ENCODE results near the gene FLOT1. TPM values are rescaled to one million over a fixed set of nuclear protein-coding genes. Genes with fewer than 3 reads are reported as not detected.

The FLOT1 gene
- total and polyA plus RNA-seq, 9 of the 15 experiments (the other 6 are each of a cell fraction or from before 2014, with no cell fraction given) = 11.7 to 149 (median 118) TPM

DNA sequence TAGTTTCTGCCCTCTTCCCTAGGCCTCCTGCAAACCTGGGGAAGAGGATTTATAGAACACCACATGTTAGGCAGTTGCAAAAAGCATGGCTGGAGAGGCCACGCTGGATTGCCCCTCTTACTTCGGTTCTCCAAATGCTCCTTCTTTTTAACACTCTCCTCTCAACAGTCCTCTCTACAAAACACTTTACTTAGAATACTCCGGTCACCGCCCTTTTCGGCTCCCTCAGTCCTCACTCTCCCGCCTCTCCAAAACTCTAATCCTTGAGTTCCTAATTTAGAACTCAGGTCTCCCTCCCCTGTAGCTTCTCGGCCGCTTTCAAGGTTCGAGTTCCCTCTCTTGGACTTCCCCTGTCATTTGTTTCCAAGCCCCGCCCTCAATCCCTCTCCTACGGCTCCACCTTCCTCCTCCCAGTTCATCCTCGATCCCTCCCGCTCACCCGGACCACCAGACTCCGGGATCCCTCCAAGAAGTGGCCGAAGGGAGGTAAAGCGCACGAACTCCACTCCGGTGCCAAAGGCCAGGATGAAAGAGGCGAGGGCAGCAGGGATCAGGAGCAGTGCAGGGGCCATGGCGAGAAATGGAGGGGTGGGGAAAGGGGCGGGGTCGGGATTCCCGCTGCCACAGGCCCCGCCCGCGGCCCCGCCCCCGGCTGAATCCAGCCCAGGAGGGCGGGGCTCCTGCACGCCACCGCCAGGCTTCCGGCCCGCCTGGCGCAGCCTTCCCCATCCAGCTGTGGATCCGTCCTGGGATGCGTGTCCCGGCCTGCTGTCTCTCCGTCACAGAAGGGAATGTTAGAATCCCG, 51.9 kb downstream of the FLOT1 start, which contains the start of gene NRM (continued):
- TF ChIP-seq, protein P1, sequence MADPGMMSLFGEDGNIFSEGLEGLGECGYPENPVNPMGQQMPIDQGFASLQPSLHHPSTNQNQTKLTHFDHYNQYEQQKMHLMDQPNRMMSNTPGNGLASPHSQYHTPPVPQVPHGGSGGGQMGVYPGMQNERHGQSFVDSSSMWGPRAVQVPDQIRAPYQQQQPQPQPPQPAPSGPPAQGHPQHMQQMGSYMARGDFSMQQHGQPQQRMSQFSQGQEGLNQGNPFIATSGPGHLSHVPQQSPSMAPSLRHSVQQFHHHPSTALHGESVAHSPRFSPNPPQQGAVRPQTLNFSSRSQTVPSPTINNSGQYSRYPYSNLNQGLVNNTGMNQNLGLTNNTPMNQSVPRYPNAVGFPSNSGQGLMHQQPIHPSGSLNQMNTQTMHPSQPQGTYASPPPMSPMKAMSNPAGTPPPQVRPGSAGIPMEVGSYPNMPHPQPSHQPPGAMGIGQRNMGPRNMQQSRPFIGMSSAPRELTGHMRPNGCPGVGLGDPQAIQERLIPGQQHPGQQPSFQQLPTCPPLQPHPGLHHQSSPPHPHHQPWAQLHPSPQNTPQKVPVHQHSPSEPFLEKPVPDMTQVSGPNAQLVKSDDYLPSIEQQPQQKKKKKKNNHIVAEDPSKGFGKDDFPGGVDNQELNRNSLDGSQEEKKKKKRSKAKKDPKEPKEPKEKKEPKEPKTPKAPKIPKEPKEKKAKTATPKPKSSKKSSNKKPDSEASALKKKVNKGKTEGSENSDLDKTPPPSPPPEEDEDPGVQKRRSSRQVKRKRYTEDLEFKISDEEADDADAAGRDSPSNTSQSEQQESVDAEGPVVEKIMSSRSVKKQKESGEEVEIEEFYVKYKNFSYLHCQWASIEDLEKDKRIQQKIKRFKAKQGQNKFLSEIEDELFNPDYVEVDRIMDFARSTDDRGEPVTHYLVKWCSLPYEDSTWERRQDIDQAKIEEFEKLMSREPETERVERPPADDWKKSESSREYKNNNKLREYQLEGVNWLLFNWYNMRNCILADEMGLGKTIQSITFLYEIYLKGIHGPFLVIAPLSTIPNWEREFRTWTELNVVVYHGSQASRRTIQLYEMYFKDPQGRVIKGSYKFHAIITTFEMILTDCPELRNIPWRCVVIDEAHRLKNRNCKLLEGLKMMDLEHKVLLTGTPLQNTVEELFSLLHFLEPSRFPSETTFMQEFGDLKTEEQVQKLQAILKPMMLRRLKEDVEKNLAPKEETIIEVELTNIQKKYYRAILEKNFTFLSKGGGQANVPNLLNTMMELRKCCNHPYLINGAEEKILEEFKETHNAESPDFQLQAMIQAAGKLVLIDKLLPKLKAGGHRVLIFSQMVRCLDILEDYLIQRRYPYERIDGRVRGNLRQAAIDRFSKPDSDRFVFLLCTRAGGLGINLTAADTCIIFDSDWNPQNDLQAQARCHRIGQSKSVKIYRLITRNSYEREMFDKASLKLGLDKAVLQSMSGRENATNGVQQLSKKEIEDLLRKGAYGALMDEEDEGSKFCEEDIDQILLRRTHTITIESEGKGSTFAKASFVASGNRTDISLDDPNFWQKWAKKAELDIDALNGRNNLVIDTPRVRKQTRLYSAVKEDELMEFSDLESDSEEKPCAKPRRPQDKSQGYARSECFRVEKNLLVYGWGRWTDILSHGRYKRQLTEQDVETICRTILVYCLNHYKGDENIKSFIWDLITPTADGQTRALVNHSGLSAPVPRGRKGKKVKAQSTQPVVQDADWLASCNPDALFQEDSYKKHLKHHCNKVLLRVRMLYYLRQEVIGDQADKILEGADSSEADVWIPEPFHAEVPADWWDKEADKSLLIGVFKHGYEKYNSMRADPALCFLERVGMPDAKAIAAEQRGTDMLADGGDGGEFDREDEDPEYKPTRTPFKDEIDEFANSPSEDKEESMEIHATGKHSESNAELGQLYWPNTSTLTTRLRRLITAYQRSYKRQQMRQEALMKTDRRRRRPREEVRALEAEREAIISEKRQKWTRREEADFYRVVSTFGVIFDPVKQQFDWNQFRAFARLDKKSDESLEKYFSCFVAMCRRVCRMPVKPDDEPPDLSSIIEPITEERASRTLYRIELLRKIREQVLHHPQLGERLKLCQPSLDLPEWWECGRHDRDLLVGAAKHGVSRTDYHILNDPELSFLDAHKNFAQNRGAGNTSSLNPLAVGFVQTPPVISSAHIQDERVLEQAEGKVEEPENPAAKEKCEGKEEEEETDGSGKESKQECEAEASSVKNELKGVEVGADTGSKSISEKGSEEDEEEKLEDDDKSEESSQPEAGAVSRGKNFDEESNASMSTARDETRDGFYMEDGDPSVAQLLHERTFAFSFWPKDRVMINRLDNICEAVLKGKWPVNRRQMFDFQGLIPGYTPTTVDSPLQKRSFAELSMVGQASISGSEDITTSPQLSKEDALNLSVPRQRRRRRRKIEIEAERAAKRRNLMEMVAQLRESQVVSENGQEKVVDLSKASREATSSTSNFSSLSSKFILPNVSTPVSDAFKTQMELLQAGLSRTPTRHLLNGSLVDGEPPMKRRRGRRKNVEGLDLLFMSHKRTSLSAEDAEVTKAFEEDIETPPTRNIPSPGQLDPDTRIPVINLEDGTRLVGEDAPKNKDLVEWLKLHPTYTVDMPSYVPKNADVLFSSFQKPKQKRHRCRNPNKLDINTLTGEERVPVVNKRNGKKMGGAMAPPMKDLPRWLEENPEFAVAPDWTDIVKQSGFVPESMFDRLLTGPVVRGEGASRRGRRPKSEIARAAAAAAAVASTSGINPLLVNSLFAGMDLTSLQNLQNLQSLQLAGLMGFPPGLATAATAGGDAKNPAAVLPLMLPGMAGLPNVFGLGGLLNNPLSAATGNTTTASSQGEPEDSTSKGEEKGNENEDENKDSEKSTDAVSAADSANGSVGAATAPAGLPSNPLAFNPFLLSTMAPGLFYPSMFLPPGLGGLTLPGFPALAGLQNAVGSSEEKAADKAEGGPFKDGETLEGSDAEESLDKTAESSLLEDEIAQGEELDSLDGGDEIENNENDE (IDR thresholded peaks at IDR 0.05; ENCODE audit: low read depth, low read length) = no peak
- TF ChIP-seq SOX6 (IDR thresholded peaks at IDR 0.05) (no peak), FOSL1 (tag; conservative IDR thresholded peaks at IDR 0.05) (0 out of 2 replicates have a peak, but pooled peaks have one; percentile 11), FOXJ2 (tag; IDR thresholded peaks at IDR 0.05) (no peak), SNRNP70 (optimal IDR thresholded peaks at IDR 0.05; ENCODE audit: low read depth, low read length) (no peak), HBP1 (CRISPR knock-in tag; IDR thresholded peaks at IDR 0.05) (no peak), BRF1 (IDR thresholded peaks at IDR 0.05; ENCODE audit: borderline replicate concordance, extremely low read depth, insufficient read length) (no peak), E2F3 (CRISPR knock-in tag; IDR thresholded peaks at IDR 0.05) (no peak), SRSF1 (IDR thresholded peaks at IDR 0.05; ENCODE audit: low read depth, low read length) (no peak), NR3C1 (CRISPR knock-in tag; IDR thresholded peaks at IDR 0.05) (no peak), ZKSCAN1 (IDR thresholded peaks at IDR 0.05; ENCODE audit: low read depth, low read length) (no peak), ZNF584 (CRISPR knock-in tag; IDR thresholded peaks at IDR 0.05; ENCODE audit: low read depth) (no peak)
- TF ChIP-seq, protein P2, sequence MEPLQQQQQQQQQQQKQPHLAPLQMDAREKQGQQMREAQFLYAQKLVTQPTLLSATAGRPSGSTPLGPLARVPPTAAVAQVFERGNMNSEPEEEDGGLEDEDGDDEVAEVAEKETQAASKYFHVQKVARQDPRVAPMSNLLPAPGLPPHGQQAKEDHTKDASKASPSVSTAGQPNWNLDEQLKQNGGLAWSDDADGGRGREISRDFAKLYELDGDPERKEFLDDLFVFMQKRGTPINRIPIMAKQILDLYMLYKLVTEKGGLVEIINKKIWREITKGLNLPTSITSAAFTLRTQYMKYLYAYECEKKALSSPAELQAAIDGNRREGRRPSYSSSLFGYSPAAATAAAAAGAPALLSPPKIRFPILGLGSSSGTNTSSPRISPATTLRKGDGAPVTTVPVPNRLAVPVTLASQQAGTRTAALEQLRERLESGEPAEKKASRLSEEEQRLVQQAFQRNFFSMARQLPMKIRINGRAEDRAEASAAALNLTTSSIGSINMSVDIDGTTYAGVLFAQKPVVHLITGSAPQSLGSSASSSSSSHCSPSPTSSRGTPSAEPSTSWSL (CRISPR knock-in tag; IDR thresholded peaks at IDR 0.05; ENCODE audit: borderline replicate concordance) = no peak
